ENCODE data around the gene AZGP1.

- TF ChIP-seq, protein P1, sequence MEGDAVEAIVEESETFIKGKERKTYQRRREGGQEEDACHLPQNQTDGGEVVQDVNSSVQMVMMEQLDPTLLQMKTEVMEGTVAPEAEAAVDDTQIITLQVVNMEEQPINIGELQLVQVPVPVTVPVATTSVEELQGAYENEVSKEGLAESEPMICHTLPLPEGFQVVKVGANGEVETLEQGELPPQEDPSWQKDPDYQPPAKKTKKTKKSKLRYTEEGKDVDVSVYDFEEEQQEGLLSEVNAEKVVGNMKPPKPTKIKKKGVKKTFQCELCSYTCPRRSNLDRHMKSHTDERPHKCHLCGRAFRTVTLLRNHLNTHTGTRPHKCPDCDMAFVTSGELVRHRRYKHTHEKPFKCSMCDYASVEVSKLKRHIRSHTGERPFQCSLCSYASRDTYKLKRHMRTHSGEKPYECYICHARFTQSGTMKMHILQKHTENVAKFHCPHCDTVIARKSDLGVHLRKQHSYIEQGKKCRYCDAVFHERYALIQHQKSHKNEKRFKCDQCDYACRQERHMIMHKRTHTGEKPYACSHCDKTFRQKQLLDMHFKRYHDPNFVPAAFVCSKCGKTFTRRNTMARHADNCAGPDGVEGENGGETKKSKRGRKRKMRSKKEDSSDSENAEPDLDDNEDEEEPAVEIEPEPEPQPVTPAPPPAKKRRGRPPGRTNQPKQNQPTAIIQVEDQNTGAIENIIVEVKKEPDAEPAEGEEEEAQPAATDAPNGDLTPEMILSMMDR (IDR thresholded peaks at IDR 0.05; ENCODE audit: poor library complexity): no peak
- TF ChIP-seq EZH2 (IDR thresholded peaks at IDR 0.05; ENCODE audit: borderline replicate concordance): no peak
- TF ChIP-seq EZH2phosphoT487 (IDR thresholded peaks at IDR 0.05; ENCODE audit: low read depth, severe bottlenecking, unreplicated experiment): no peak
These were observed 35.7 kb upstream of the AZGP1 start for GRCh38 chr7:100011516-100011915.
